IMR-90 (cell line): Measurements from ENCODE around the gene MTA3. TPM values are rescaled to one million over a fixed set of nuclear protein-coding genes. Genes with fewer than 3 reads are reported as not detected.

Experiments used
- ATAC-seq: fragments of 200-7000 bp; cut with Tn5 transposase; 2 replicates; pipeline ENCODE4 v1.9.1; 2020; ENCODE audit warnings: low read depth, mild to moderate bottlenecking, moderate library complexity
- BruUV-seq: library from RNA; stranded (reverse); fragments of 400-500 nt; replicated peaks from 2 replicates; lab custom pipeline; 2021; lab: Mats Ljungman, UMichigan
- CTCF ChIA-PET: fragments of 300-600 bp; formaldehyde crosslinking; extraction: SDS; loops from one replicate; lab custom pipeline; 2021; ENCODE audit warnings: antibody characterized with exemption; lab: Yijun Ruan, JAX
- POLR2A ChIA-PET: fragments of 300-600 bp; sonication (Branson Sonifier 250); formaldehyde crosslinking; loops from one replicate; lab custom pipeline; 2022; ENCODE audit warnings: antibody characterized with exemption; ENCODE audit not compliant: unreplicated experiment; lab: Charles Lee
- DNase-seq: peaks from one replicate; pipeline ENCODE4 v3.0.0; 2013
- H2AFZ ChIP-seq: replicated peaks from 2 replicates; pipeline ENCODE3; 2013; ENCODE audit warnings: low read length, mild to moderate bottlenecking; ENCODE audit not compliant: poor library complexity
- H2AK5ac ChIP-seq: 2 replicates; pipeline ENCODE4 v1.6.1; 2013; ENCODE audit warnings: low read depth, low read length, inconsistent platforms
- H2AK9ac ChIP-seq: replicated peaks from 2 replicates; pipeline ENCODE3; 2013; ENCODE audit warnings: mild to moderate bottlenecking, low read depth, low read length, moderate library complexity; ENCODE audit not compliant: poor library complexity
- H2BK120ac ChIP-seq: 2 replicates; pipeline ENCODE4 v1.6.1; 2013; ENCODE audit warnings: low read depth, low read length, inconsistent platforms
- H2BK15ac ChIP-seq: 3 replicates; pipeline ENCODE4 v1.6.1; 2013; ENCODE audit warnings: low read depth, low read length, inconsistent platforms
- H2BK20ac ChIP-seq: 2 replicates; pipeline ENCODE4 v1.6.1; 2013; ENCODE audit warnings: low read depth, mild to moderate bottlenecking, inconsistent platforms, low read length, moderate library complexity
- H2BK5ac ChIP-seq: 2 replicates; pipeline ENCODE4 v1.6.1; 2013; ENCODE audit warnings: mild to moderate bottlenecking, low read depth, low read length, inconsistent platforms; ENCODE audit not compliant: poor library complexity, severe bottlenecking
- H3K14ac ChIP-seq: replicated peaks from 2 replicates; pipeline ENCODE4 v1.6.1; 2013; ENCODE audit warnings: low read depth, low read length, inconsistent platforms
- H3K18ac ChIP-seq: 2 replicates; pipeline ENCODE4 v1.6.1; 2013; ENCODE audit warnings: low read depth, low read length, control low read depth
- H3K23ac ChIP-seq: 2 replicates; pipeline ENCODE4 v1.6.1; 2013; ENCODE audit warnings: low read depth, low read length, inconsistent platforms
- H3K27ac ChIP-seq: 2 replicates; pipeline ENCODE4 v1.5.1; 2013; ENCODE audit warnings: mild to moderate bottlenecking, control low read depth, low read length; ENCODE audit not compliant: insufficient read depth
- H3K27me3 ChIP-seq: 2 replicates; pipeline ENCODE4 v1.6.1; 2013; ENCODE audit warnings: low read length; ENCODE audit not compliant: control insufficient read depth, insufficient read depth
- H3K36me3 ChIP-seq: 2 replicates; pipeline ENCODE4 v1.6.1; 2013; ENCODE audit warnings: low read length, mixed read lengths; ENCODE audit not compliant: control insufficient read depth, insufficient read depth
- H3K4ac ChIP-seq: 2 replicates; pipeline ENCODE4 v1.6.1; 2013; ENCODE audit warnings: low read depth, low read length, inconsistent platforms
- H3K4me1 ChIP-seq: 2 replicates; pipeline ENCODE4 v1.6.1; 2013; ENCODE audit warnings: low read length, mixed read lengths; ENCODE audit not compliant: control insufficient read depth, insufficient read depth
- H3K4me2 ChIP-seq: 2 replicates; pipeline ENCODE4 v1.6.1; 2013; ENCODE audit warnings: low read depth, mild to moderate bottlenecking, control low read depth, low read length, moderate library complexity
- H3K4me3 ChIP-seq: 2 replicates; pipeline ENCODE4 v1.5.1; 2013; ENCODE audit warnings: low read depth, mild to moderate bottlenecking, control low read depth, low read length, moderate library complexity; ENCODE audit not compliant: insufficient read depth
- H3K56ac ChIP-seq: 2 replicates; pipeline ENCODE4 v1.6.1; 2013; ENCODE audit warnings: low read length, inconsistent platforms; ENCODE audit not compliant: insufficient read depth; ENCODE audit errors: extremely low read depth
- H3K79me1 ChIP-seq, 2 experiments: 2 replicates each; pipeline ENCODE4 v1.6.1; 2013; ENCODE audit warnings: low read length in 2 of 2, inconsistent platforms in 1 of 2, low read depth in 1 of 2
- H3K9ac ChIP-seq: 2 replicates; pipeline ENCODE4 v1.6.1; 2013; ENCODE audit warnings: low read depth, low read length, control low read depth
- H3K9me1 ChIP-seq: 2 replicates; pipeline ENCODE4 v1.6.1; 2013; ENCODE audit warnings: low read length, inconsistent platforms; ENCODE audit not compliant: insufficient read depth
- H3K9me3 ChIP-seq: 2 replicates; pipeline ENCODE4 v1.6.1; 2013; ENCODE audit warnings: low read length; ENCODE audit not compliant: control insufficient read depth, insufficient read depth
- H4K20me1 ChIP-seq: 2 replicates; pipeline ENCODE4 v1.6.1; 2013; ENCODE audit warnings: low read length, inconsistent platforms; ENCODE audit not compliant: insufficient read depth
- H4K5ac ChIP-seq: 2 replicates; pipeline ENCODE4 v1.6.1; 2013; ENCODE audit warnings: mild to moderate bottlenecking, low read depth, low read length, control low read depth
- H4K8ac ChIP-seq, 2 experiments: 2 replicates each; pipeline ENCODE4 v1.6.1; 2013; ENCODE audit warnings: low read depth in 2 of 2, low read length in 2 of 2, control low read depth in 1 of 2, inconsistent platforms in 1 of 2
- H4K91ac ChIP-seq: 2 replicates; pipeline ENCODE4 v1.6.1; 2013; ENCODE audit warnings: low read depth, low read length, inconsistent platforms; ENCODE audit not compliant: insufficient read depth
- BHLHE40 ChIP-seq: fragments of 150-350 bp; IDR thresholded peaks from 2 replicates; pipeline ENCODE4 v1.6.1; 2016; ENCODE audit warnings: mild to moderate bottlenecking, low read depth, low read length
- CEBPB ChIP-seq: IDR thresholded peaks from 2 replicates; pipeline ENCODE4 v1.6.1; 2012; ENCODE audit warnings: low read depth, low read length, improper control_type of control experiment
- CHD1 ChIP-seq: IDR thresholded peaks from 2 replicates; pipeline ENCODE4 v1.6.1; 2012; ENCODE audit warnings: low read depth, low read length, improper control_type of control experiment
- CTCF ChIP-seq: conservative IDR thresholded peaks from 2 replicates; pipeline ENCODE4 v1.5.1; 2012; ENCODE audit warnings: mild to moderate bottlenecking, low read depth, low read length, improper control_type of control experiment
- ELK1 ChIP-seq: fragments of 150-350 bp; IDR thresholded peaks from 2 replicates; pipeline ENCODE4 v1.6.1; 2016; ENCODE audit warnings: low read depth, mild to moderate bottlenecking, low read length, moderate library complexity, borderline replicate concordance
- FOS ChIP-seq: fragments of 150-350 bp; IDR thresholded peaks from 2 replicates; pipeline ENCODE4 v1.6.1; 2016; ENCODE audit warnings: low read depth, low read length
- MAFK ChIP-seq: IDR thresholded peaks from 2 replicates; pipeline ENCODE4 v1.6.1; 2012; ENCODE audit warnings: low read depth, low read length, improper control_type of control experiment
- MAZ ChIP-seq: IDR thresholded peaks from 2 replicates; pipeline ENCODE4 v1.6.1; 2012; ENCODE audit warnings: low read depth, mild to moderate bottlenecking, low read length, improper control_type of control experiment, moderate library complexity, borderline replicate concordance
- MXI1 ChIP-seq: IDR thresholded peaks from 2 replicates; pipeline ENCODE4 v1.6.1; 2012; ENCODE audit warnings: low read depth, mild to moderate bottlenecking, low read length, moderate library complexity, borderline replicate concordance
- NFE2L2 ChIP-seq: fragments of 150-350 bp; IDR thresholded peaks from 2 replicates; pipeline ENCODE4 v1.6.1; 2016; ENCODE audit warnings: low read depth, mild to moderate bottlenecking, low read length
- POLR2A ChIP-seq: IDR thresholded peaks from 2 replicates; pipeline ENCODE4 v1.6.1; 2012; ENCODE audit warnings: mild to moderate bottlenecking, low read depth, low read length
- RAD21 ChIP-seq: IDR thresholded peaks from 2 replicates; pipeline ENCODE4 v1.6.1; 2012; ENCODE audit warnings: low read length, improper control_type of control experiment
- RCOR1 ChIP-seq: IDR thresholded peaks from 2 replicates; pipeline ENCODE4 v1.6.1; 2012; ENCODE audit warnings: mild to moderate bottlenecking, low read length, improper control_type of control experiment; ENCODE audit not compliant: insufficient replicate concordance
- RFX5 ChIP-seq: IDR thresholded peaks from 2 replicates; pipeline ENCODE4 v1.8.0; 2012; ENCODE audit warnings: low read depth, mild to moderate bottlenecking, low read length, moderate library complexity
- SMC3 ChIP-seq: fragments of 150-350 bp; IDR thresholded peaks from 2 replicates; pipeline ENCODE4 v1.6.1; 2016; ENCODE audit warnings: low read depth, mild to moderate bottlenecking, antibody characterized with exemption, low read length, moderate library complexity
- USF2 ChIP-seq: fragments of 150-350 bp; IDR thresholded peaks from 2 replicates; pipeline ENCODE4 v1.6.1; 2017; ENCODE audit warnings: mild to moderate bottlenecking, antibody characterized with exemption, low read length, low read depth
- WGBS, 2 experiments: methylation state at CpG; one replicate each; pipeline versions ENCODE4 v1.1.5 to v1.1.7; 2013; ENCODE audit warnings: missing lambda C conversion rate in 2 of 2; ENCODE audit not compliant: insufficient read length in 1 of 2; ENCODE audit errors: extremely low coverage in 2 of 2; 5-methylcytosine and 5-hydroxymethylcytosine counted together
- dilution Hi-C: fragments of 300-500 bp; cut with HindIII; formaldehyde crosslinking; loops from one replicate; pipeline ENCODE4 v1.14.3; 2018; ENCODE audit warnings: low sequenced_read_pairs; ENCODE audit not compliant: unreplicated experiment
- in situ Hi-C: fragments of 300-500 bp; cut with MboI; formaldehyde crosslinking; loops from 3 replicates; pipeline ENCODE4 v1.14.3; 2019; ENCODE audit warnings: low sequenced_read_pairs, inconsistent platforms, mixed read lengths
- intact Hi-C: fragments of 100-400 bp; cut with micrococcal nuclease; formaldehyde crosslinking; loops from 2 replicates; pipeline ENCODE4 v1.10.0; 2022
- polyA plus RNA-seq, 3 experiments: library from polyadenylated mRNA; depleted of rRNA; stranded (reverse); fragments of >200 nt; gene quantifications; 2 replicates each; pipeline ENCODE4 v1.2.3, GENCODE V29; 2012; ENCODE audit warnings: low replicate concordance in 1 of 3
- total RNA-seq: library from RNA; depleted of rRNA; stranded (reverse); fragments of >200 nt; gene quantifications from 2 replicates; pipeline ENCODE4 v1.2.3, GENCODE V29; 2012

MTA3 gene
- total and polyA plus RNA-seq, 2 of the 4 experiments (the other 2 are of a cell fraction), result 31.9 to 34.3 TPM

- intact Hi-C loops (no loop called here), in situ Hi-C loops (no loop called here), dilution Hi-C loops (no loop called here)
- no peaks in the 10 kb centered on the region for H3K79me1 ChIP-seq
- no peak overlapping the region for H3K9ac ChIP-seq
- H2AK9ac ChIP-seq, result no peak overlapping the region
- H3K36me3 ChIP-seq, result no peaks in the 10 kb centered on the region
- no peaks in the 10 kb centered on the region; the same call in 1 of the 2 replicates for H3K27me3 ChIP-seq
- H3K23ac ChIP-seq, result no peak overlapping the region
- no peak for ATAC-seq
- H3K9me3 ChIP-seq, result no peaks in the 10 kb centered on the region
- H2AFZ ChIP-seq, result no peak overlapping the region
- no TSS peak for BruUV-seq
- H3K4me3 ChIP-seq, result no peak overlapping the region
- H2BK120ac ChIP-seq, result no peak overlapping the region
- ChIA-PET CTCF (no interaction called here), POLR2A (no interaction called here)
- no peak overlapping the region for H3K27ac ChIP-seq
- no peak for TF ChIP-seq BHLHE40
- TF ChIP-seq RFX5, result no peak
- no peak for TF ChIP-seq ELK1
- no peak for TF ChIP-seq MXI1
- no peak for TF ChIP-seq MAZ
- TF ChIP-seq USF2, result no peak
- TF ChIP-seq SMC3, result no peak
- no peak for TF ChIP-seq CEBPB
- TF ChIP-seq POLR2A, result no peak
- TF ChIP-seq FOS, result no peak
- TF ChIP-seq RCOR1, result no peak
- no peak for TF ChIP-seq RAD21
- no peak for TF ChIP-seq CHD1
- no peak for TF ChIP-seq NFE2L2
- TF ChIP-seq CTCF, result no peak
- no peak for TF ChIP-seq MAFK
- no peaks in the 10 kb centered on the region for H3K9me1 ChIP-seq
- H4K8ac ChIP-seq, result no peak overlapping the region
- H2AK5ac ChIP-seq, result no peak overlapping the region
- no peak overlapping the region for H2BK15ac ChIP-seq
- DNase-seq, result no peak
- no peak overlapping the region for H3K4me2 ChIP-seq
- no peaks in the 10 kb centered on the region for H3K4me1 ChIP-seq
- H3K18ac ChIP-seq, result no peak overlapping the region
- WGBS, 2 experiments, result 92% methylated on average over 8 of the region's 9 CpGs; no CpG with 5 or more reads in 1 of the 2 experiments
- no peaks in the 10 kb centered on the region for H4K20me1 ChIP-seq
- H2BK20ac ChIP-seq, result no peak overlapping the region
- H2BK5ac ChIP-seq, result no peak overlapping the region
- no peak overlapping the region for H4K91ac ChIP-seq
- H3K14ac ChIP-seq, result no peak overlapping the region
- no peak overlapping the region for H4K5ac ChIP-seq
- H3K4ac ChIP-seq, result no peak overlapping the region
- H3K56ac ChIP-seq, result no peak overlapping the region
These were observed 197.3 kb downstream of the MTA3 start for GRCh38 chr2:42765686-42766085.
